ENCODE results near the gene SWSAP1.
A peak's percentile ranks its signal among the peaks of the same experiment; 100 is the strongest.
"Not testable (repeated sequence)": the region's sequence is repeated elsewhere in the genome, so short reads cannot be mapped to it uniquely, and the experiment has no call there.

The SWSAP1 gene, protein sequence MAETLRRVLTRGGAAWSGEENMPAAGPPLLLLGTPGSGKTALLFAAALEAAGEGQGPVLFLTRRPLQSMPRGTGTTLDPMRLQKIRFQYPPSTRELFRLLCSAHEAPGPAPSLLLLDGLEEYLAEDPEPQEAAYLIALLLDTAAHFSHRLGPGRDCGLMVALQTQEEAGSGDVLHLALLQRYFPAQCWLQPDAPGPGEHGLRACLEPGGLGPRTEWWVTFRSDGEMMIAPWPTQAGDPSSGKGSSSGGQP

DNA sequence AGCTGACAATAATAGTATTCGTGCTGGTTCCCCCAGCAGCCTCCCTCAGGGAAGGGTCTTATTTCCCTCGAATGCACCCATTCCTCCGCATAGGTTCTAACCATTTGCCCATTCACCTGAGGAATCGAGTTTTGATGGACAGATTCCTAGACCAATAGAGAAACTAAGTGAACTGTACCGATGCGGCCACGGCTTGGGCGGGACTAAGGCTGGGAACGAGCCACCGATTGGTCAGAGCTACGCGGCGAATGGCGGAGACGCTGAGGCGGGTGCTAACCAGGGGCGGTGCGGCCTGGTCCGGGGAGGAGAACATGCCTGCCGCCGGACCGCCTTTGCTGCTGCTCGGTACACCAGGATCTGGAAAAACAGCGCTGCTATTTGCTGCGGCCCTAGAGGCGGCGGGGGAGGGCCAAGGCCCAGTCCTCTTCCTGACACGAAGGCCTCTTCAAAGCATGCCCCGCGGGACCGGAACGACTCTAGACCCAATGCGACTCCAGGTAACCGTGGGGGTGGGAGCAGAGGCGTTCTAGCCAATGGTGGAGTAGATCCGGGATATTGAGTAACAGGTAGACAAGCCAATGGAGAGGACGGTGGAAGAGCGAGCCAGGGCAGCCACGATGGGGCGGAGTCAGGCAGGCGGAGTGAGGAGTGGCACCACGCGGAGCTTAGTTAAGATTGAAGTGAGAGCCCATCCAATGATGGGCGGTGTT is at the start of gene SWSAP1:
Gene SWSAP1 (plus strand): TSS at position 234 of the 710 bp plus-strand sequence. CDS start 15 bp downstream, at position 249.
- peak; percentile 94 for DNase-seq (ENCODE audit: low read depth)

DNA sequence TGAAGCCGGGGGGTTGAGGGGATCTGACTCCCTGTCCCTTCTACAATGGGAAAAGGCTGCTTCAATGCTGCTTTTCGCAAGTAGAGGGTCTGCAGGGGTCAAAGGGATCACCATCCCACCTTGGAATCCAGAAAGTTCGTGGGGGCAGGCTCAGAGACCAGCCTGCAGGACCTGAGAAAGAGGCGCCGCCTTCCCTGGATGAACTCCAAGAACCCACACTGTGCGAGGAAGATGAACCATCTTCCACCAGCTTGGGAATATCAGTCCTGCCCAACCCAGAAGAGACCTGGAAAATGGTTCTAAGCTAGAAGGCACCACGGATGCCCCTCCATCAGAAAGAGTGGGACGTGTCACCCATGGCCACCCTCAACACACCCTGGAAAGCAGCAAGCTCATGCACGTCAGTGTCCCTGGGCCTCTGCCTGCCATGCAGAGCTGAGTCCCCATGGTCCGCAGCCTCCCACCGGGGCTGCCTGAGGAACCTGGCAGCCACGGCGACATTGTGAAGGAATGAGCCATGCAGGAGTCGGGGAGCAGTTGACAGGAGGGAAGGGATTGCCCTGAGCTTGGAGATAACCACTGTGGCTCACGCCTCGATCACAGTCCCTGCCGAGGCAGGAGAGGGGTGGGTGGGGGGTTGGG is 49.6 kb upstream of the SWSAP1 start:
- DNase-seq (ENCODE audit: low read depth) = no peak

DNA sequence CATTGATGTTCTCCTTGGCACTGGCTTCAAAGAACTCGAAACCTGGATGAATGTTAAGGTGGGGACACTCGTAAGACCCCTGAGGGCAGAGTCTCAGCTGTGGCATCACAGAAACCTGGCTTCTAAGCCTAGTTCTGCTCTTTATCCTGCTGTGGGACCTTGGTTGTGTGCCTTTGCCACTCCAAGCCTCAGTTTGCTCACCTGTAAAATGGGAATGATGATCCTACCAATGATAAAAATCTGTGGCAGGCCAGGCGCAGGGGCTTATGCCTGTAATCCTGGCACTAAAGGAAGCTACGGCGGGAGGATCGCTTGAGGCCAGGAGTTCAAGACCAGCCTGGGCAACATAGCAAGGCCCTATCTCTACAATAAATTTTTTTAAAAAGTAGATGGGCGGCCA is 48.9 kb upstream of the SWSAP1 start:
- no peak for DNase-seq (ENCODE audit: low read depth)

DNA sequence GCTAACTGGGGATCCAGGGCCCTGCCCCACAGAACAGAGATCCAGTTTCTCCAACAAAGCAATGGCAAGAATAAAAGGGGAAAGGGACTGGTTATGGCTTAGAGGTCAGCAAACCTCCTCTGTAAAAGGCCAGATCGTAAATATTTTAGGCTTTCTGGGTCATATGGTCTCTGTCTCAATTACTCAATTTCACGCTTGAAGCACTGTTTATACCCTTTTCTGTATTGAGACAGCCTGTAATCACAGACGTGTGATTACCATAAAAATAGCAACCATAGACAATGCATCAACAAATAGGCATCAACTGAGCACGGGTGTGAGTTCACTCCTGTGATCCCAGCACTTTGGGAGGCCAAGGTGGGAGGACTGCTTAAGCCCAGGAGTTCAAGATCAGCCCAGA is 44.3 kb upstream of the SWSAP1 start:
- DNase-seq (ENCODE audit: low read depth) = no peak

DNA sequence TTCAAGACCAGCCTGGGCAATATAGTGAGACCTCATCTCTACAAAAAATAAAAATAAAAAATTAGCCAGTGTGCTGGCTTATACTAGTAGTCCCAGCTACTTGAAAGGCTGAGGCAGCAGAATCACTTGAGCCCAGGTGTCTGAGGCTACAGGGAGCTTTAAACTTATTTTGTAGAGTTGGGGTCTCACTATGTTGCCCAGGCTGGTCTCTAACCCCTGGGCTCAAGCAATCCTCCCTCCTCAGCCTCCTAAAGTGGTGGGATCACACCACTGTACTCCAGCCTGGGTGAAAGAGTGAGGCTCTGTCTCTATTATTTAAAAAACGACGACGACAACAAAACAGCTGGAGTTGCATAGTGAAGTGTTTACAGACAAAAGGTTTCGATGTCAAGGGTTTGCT is 43.0 kb upstream of the SWSAP1 start:
- DNase-seq (ENCODE audit: low read depth) = no peak

DNA sequence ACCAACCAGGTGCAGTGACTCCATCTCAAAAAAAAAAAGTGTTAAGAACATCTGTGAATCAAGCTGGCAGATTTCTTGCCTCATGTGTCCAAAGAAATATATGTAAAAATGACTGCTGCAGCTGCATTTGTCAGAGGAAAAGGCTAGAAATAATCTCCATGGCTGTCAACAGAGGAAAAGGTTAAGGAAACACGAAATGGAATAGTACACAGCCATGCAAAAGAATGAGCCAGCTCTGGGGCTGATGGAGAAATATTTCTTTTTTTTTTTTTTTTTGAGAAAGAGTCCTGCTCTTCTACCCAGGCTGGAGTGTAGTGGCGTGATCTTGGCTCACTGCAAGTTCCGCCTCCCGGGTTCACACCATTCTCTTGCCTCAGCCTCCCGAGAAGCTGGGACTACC is 41.6 kb upstream of the SWSAP1 start:
- DNase-seq (ENCODE audit: low read depth) = no peak

DNA sequence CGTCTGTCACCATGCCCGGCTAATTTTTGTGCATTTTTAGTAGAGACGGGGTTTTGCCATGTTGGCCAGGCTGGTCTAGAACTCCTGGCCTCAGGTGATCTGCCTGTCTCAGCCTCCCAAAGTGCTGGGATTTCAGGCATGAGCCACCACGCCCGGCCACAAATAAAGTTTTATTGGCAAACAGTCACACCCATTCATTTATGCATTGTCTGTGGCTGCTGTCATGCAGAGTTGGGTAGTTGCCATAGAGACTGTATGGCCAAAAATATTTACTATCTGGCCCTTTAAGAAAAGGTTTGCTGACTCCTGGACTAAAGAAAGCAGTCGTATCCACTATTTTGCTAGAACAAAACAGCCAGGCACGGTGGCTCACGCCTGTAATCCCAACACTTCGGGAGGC is 40.6 kb upstream of the SWSAP1 start:
- DNase-seq (ENCODE audit: low read depth) = not testable (repeated sequence)

DNA sequence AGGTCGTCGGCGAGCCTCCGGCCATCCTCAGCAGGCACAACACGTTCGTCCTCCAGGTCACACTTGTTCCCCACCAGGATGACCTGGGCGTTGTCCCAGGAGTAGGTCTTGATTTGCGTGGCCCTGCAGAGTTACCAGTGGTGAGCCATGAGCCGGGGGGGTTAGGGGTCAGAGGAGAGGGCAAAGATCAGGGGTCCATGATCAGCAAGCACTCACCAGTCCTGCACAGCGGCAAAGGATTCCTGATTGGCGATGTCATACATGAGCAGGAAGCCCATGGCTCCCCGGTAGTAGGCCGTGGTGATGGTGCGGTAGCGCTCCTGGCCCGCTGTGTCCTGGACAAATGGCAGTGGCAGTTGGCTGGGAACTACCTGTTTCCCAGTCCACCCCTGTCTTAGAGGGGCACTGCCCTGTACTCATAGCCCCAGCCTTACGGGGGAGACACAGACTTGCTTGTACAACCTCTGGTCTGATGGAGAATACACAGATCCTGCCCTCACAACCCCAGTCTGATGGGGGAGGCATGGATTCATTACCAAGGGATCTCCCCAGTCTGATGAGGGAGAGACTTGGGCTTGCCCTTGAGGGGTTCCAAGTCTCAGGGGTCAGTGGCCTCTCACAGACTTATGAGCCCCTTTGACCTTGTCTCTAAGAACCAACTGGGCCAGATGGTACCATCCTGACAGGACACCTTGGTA is 38.9 kb upstream of the SWSAP1 start:
- no peak for DNase-seq (ENCODE audit: low read depth)

DNA sequence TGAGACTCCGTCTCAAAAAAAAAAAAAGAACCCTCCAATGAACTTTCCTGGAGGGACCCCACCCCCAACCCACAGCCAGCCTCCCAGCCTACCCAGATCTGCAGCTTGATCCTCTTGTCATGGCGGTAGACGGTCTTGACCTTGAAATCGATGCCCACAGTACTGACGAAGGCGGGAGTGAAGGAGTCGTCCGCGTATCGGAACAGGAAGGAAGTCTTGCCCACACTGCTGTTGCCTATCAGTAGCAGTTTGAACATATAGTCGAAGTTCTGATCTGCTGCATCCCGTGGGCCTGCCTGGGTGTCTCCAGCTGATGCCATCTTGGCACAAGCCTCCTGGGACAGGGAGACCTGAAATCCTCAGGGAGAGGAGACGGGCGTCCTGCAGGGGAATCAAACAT is 37.4 kb upstream of the SWSAP1 start:
- DNase-seq (ENCODE audit: low read depth) = no peak

DNA sequence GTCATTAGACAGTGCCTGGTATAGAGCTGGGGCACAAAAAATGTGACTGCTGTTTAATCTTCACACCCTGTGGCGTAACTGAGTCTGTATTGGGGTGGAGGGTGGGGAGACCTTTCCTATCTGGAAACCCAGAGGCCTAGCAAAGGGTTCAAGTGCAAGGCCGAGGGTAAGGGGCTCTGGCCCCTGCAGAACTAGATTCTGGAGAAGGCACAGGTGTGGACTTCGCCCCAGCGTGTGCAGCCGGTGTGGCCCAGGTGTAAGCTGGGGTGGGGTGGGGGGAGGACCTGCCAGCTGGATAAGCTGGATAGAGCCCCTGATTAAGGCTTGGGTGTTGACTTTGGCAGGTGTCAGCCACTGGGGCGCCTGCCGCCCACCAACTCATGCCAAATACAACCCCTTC is 36.3 kb upstream of the SWSAP1 start:
- DNase-seq (ENCODE audit: low read depth) = no peak

DNA sequence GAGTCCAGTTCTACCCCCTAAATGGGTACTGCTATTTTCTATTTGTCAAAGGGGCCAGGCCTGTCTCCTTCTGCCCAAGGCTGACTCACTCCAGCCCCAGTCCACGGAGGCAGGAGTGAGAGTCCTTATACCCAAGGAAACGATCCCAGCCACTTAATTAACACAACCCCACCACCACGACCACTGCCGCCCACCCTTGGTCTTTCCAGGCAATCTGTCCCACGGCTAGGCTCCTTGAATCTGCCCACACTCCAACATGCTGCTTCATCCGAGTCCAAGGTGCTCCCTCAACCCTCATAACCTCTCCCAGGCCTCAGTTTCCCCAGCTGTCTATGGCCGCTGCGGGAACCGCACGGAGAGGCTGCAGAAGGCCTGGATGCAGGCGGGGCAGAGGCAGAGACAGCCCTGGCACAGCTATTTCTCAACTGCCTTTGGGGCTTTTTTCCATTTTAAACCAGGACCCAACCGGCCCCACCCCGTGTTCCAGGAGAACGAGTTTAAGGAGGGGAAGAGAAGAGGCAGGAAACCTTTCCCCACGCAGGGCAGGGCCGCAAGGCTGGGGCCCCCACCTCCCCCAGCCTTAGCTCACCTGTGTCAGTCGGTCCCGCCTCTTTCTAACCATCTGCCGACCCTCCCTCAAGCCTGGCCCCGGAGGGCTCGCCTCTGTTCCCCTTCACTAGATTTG is 35.8 kb upstream of the SWSAP1 start:
- no peak for DNase-seq (ENCODE audit: low read depth)

DNA sequence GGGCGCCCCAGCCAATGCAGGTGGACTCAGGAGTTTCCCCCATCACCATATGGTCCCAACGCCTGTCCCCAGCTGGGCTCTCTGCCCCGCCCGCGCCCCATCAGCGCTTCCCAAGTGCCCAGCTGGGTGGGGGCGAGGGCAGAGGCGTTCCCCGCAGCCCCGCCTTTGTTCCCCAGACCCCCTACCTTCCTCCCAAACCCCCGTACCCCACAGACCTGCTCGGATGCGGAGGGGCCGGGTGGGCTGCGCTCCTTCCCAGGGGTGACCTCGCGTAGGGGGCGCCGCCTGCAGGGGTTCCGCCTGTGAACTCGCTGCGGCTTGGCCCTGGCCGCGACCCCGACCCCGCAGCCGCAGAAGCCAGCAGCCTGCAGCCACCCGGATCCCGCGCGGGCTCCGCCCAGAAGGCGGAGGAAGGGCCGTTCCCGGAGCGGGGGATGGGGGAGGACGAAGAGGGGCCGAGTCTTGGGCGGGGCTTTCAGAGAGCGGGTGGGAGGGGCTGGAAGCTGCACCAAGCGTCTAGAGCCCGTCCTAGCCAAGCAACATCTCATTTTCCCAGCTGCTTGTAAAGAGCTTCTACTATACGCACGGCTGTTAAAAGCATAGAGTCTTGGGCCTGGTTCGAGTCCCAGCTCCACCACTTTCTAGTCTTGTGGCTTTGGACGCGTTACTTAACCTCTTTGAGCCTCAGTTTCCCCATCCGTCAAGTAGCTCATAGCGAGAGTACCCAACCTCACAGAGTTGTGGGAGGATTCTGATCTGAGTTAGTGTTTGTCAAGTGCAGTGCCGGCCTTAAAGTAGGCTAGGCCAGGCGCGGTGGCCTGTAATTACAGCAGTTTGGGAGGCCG is 35.0 kb upstream of the SWSAP1 start, which contains the start of gene RAB3D:
Gene RAB3D (minus strand): TSS at position 404 of the 845 bp plus-strand sequence. CDS start 2,258 bp downstream, outside the sequence.
- peak; percentile 60 for DNase-seq (ENCODE audit: low read depth)

DNA sequence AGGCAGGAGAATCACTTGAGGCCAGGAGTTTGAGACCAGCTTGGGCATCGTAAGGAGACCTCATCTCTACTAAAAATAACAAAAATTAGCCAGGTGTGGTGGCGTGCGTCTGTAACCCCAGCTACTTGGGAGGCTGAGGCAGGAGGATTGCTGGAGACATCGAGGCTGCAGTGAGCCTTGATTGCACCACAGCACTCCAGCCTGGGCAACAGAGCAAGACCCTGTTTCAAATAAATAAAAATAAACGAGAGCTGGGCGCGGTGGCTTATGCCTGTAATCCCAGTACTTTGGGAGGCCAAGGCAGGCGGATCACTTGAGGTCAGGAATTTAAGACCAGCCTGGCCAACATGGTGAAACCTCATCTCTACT is 34.4 kb upstream of the SWSAP1 start:
- DNase-seq (ENCODE audit: low read depth) = not testable (repeated sequence)

DNA sequence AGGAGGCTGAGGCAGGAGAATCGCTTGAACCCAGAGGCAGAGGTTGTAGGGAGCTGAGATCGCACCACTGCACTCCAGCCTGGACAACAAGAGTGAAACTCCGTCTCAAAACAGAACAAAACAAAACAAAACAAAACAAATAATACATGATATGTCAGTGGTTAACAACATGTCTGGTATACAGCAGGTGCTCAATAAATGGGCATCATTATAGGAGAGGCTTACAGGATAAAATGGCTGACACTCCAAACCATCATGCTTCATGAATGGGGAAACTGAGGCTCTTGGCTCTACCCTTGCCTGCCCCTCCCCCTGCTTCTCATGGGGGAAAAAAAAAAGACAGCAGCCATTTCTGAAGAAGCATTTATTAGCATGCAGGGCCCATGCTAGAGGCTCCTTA is 32.0 kb upstream of the SWSAP1 start:
- no peak for DNase-seq (ENCODE audit: low read depth)

DNA sequence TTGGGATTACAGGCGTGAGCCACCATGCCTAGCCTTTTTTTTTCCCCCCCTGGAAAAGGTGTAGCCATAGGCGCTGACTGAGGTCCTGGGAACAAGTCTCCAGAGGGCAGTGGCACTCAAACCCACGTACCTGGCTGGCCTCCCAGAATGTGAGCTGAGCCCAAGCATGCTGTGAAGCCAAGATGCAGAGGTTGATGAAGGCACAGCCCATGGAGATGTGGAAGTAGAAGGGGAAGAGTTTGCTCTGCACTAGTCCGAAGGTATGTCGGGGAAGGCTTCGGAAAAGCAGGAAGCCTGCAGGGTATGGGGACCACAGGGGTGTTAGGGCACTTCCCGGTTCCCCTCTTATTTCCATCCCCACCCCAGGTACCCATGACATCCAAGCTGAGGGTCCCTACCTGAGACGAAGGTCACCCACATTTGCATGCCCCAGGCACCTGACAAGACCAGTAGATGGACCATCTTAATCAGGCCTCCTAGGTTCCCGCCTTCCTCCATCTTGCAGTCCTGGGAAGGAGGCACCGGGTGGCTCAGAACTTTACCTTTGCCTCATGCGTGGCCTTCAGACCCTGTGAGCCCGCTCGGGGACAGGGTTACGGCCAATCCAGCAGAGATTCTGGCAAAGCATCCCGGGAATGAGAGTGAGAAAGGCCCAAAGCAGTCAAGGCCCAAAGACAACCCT is 29.2 kb upstream of the SWSAP1 start:
- no peak for DNase-seq (ENCODE audit: low read depth)

DNA sequence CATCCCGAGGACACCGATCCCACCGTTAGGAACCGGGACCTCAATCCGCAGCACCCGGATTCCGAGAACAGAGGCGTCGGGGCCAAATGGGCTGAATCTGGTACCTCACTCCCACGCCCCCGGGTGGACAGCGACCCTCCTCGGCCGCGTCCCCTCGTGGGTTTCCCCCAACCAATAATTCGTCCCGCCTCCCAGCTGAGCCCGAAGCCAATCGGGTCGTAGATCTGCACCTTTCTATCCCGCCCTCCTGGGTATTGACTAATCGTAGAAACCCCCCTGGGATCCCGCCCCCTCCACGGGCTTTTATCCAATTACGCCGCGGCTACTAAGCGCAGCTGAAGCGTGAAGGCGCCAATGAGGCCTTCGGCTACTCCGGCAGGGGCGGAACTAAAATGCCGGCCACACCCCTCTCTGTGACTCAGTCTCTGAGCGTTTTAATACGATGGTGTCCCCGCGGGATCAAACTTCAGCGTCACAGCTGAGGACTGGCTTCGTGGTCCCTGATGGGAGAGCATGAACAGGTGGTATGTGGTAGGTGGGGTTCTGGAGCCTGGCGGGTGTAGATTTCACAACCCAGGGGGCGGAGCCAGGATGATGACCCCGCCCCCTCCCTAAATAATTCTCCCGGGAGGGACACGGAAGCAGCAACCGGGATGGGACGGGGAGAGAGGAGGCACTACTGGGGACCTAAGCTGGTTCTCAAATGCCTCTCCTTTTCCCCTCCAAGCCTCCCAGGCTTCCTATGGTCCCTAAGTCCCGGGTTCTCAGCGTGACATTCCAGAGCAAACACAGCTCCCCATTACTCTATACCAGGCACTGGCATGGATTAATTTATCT is 28.1 kb upstream of the SWSAP1 start, which contains the start of the genes CCDC159 and TMEM205:
Gene CCDC159 (plus strand): TSS at position 416 of the 837 bp plus-strand sequence. CDS start 88 bp downstream, at position 504.
Gene TMEM205 (minus strand): TSS at position 165 of the 837 bp plus-strand sequence. CDS start 649 bp downstream, outside the sequence.
- peak; percentile 98 for DNase-seq (ENCODE audit: low read depth)

DNA sequence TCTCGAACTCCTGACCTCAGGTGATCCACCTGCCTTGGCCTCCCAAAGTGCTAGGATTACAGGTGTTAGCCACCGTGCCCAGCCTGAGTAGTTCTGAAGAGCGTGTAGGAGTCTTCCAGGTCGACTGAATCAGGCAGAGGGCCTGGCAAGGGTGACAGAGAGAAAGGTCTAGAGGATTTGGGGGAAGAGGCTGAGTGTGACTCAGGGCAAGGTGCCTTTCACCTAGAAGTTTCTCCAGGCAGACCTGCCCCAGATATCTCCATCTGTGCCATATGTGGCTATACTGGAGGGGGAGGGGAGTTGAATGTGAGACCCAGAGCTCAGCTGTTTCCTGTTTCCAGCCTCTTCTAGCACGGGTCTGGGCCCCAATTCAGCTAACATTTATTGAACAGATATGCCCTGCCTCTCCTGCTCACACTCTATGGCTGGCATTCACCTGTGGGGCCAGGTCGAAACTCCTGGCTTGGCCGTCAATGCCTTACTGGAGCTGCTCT is 26.9 kb upstream of the SWSAP1 start:
- DNase-seq (ENCODE audit: low read depth) = no peak

DNA sequence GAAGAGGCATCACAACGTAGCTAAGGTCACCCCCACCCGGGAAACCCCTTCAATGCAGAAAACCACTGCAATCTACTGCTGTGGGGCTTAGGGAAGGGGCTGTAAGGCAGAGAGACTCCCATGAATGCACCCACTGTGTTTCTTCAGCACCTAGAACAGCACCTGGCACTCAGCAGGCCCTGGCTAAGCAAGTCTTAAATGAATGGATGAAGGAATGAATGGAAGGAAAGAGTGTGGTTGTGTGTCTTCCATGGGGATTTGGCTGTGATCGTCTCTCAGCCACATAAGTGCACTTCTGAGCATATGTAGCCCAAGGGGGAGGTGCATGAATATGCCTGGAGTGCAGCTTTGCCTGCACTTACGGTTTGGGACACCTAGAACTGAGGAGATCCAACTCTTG is 25.3 kb upstream of the SWSAP1 start:
- DNase-seq (ENCODE audit: low read depth) = no peak

DNA sequence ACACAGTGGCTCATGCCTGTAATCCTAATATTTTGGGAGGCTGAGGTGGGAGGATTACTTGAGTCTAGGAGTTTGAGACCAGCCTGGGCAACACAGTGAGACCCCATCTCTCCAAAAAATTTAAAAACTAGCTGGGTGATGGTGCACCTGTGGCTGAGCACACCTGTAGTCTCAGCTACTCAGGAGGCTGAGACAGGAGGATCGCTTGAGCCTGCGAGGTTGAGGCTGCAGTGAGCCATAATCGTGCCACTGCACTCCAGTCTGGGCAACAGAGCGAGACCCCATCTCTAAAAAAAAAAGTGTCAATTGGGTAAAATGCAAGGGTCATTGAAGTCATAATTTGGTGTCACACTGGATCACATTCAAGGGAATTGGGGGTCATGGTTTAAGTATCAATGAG is 20.4 kb upstream of the SWSAP1 start:
- DNase-seq (ENCODE audit: low read depth) = not testable (repeated sequence)

Data from activated T-helper 9 cell treated with anti-CD3 and anti-CD28 coated beads, Interleukin-2, amount 50 U/mL, for 16 hours (primary cell).